Subcutaneous abdominal adipose tissue (tissue), 5 donors: Measurements from ENCODE around the gene P3H1.
"Not testable (repeated sequence)": the region's sequence is repeated elsewhere in the genome, so short reads cannot be mapped to it uniquely, and the experiment has no call there.

ENCODE experiments used
- H3K27ac ChIP-seq: one replicate; pipeline ENCODE4 v1.7.0; 2013; ENCODE audit warnings: low read depth, mild to moderate bottlenecking, inconsistent platforms, low read length, moderate library complexity
- H3K27me3 ChIP-seq, 5 donors: one replicate each; pipeline ENCODE4 v1.7.0; 2013; ENCODE audit warnings: low read length in 5 of 5, inconsistent platforms in 1 of 5; ENCODE audit not compliant: control insufficient read depth in 5 of 5, insufficient read depth in 4 of 5
- H3K36me3 ChIP-seq, 5 donors: one replicate each; pipeline ENCODE4 v1.7.0; 2013; ENCODE audit warnings: low read length in 5 of 5; ENCODE audit not compliant: control insufficient read depth in 5 of 5, insufficient read depth in 5 of 5
- H3K4me1 ChIP-seq, 5 donors: one replicate each; pipeline ENCODE4 v1.7.0; 2013; ENCODE audit warnings: low read length in 5 of 5, mild to moderate bottlenecking in 3 of 5, moderate library complexity in 1 of 5; ENCODE audit not compliant: control insufficient read depth in 5 of 5, insufficient read depth in 5 of 5
- H3K4me3 ChIP-seq, 5 donors: one replicate each; pipeline ENCODE4 v1.7.0; 2013; ENCODE audit warnings: low read length in 5 of 5, low read depth in 1 of 5
- H3K9ac ChIP-seq, 5 donors: one replicate each; pipeline ENCODE4 v1.7.0; 2013; ENCODE audit warnings: low read length in 5 of 5, mild to moderate bottlenecking in 4 of 5, moderate library complexity in 3 of 5
- H3K9me3 ChIP-seq, 5 donors: one replicate each; pipeline ENCODE4 v1.7.0; 2013; ENCODE audit warnings: low read length in 5 of 5; ENCODE audit not compliant: control insufficient read depth in 5 of 5
- donor health status: healthy.
- donor health status: healthy.
- donor health status: healthy.
- donor health status: healthy.
- donor health status: healthy.

The P3H1 gene

GRCh38 chr1:42758641-42759040, 8.2 kb downstream of the P3H1 start:
- Histone ChIP-seq H3K36me3 (peaks cover 12 to 66% (median 51%) of the 10 kb centered on the region in 5 donors), H3K9ac (no peak overlapping the region), H3K9me3 (no peaks in the 10 kb centered on the region), H3K4me1 (peaks cover 0 to 9% (median 2%) of the 10 kb centered on the region in 5 donors), H3K27me3 (no peaks in the 10 kb centered on the region), H3K4me3 (no peak overlapping the region), H3K27ac (no peak overlapping the region)

- no peak overlapping the region for H3K27ac ChIP-seq
- no peak overlapping the region for H3K4me3 ChIP-seq
- no peaks in the 10 kb centered on the region for H3K9me3 ChIP-seq
- peaks cover 0 to 9% (median 2%) of the 10 kb centered on the region in 5 donors for H3K4me1 ChIP-seq
- H3K9ac ChIP-seq = no peak overlapping the region
- peaks cover 17 to 73% (median 57%) of the 10 kb centered on the region in 5 donors for H3K36me3 ChIP-seq
- H3K27me3 ChIP-seq = no peaks in the 10 kb centered on the region
Measured at GRCh38 chr1:42757892-42758275, 8.9 kb downstream of the P3H1 start.

GRCh38 chr1:42756956-42757891, 9.6 kb downstream of the P3H1 start:
- Histone ChIP-seq H3K4me3 (no peak overlapping the region), H3K4me1 (peaks cover 0 to 4% (median under 1%) of the 10 kb centered on the region in 5 donors), H3K27ac (no peak overlapping the region), H3K9ac (no peak overlapping the region), H3K27me3 (no peaks in the 10 kb centered on the region), H3K36me3 (peaks cover 20 to 77% (median 64%) of the 10 kb centered on the region in 5 donors), H3K9me3 (no peaks in the 10 kb centered on the region)

GRCh38 chr1:42753070-42753469, 13.8 kb downstream of the P3H1 start:
- Histone ChIP-seq H3K36me3 (peaks cover 12 to 88% (median 79%) of the 10 kb centered on the region in 5 donors), H3K27ac (no peak overlapping the region), H3K27me3 (no peaks in the 10 kb centered on the region), H3K9ac (no peak overlapping the region), H3K9me3 (no peaks in the 10 kb centered on the region), H3K4me3 (no peak overlapping the region), H3K4me1 (peaks cover 5 to 16% (median 13%) of the 10 kb centered on the region in 5 donors)

- H3K4me1 ChIP-seq = peaks cover 5 to 16% (median 14%) of the 10 kb centered on the region in 5 donors
- peaks cover 8 to 88% (median 79%) of the 10 kb centered on the region in 5 donors for H3K36me3 ChIP-seq
- no peak overlapping the region for H3K4me3 ChIP-seq
- no peak overlapping the region for H3K9ac ChIP-seq
- no peak overlapping the region for H3K27ac ChIP-seq
- no peaks in the 10 kb centered on the region for H3K9me3 ChIP-seq
- H3K27me3 ChIP-seq = no peaks in the 10 kb centered on the region
Measured at GRCh38 chr1:42752284-42752683, 14.5 kb downstream of the P3H1 start.

- Histone ChIP-seq H3K4me1 (peaks cover 4 to 16% (median 12%) of the 10 kb centered on the region in 5 donors), H3K36me3 (peaks cover 8 to 88% (median 84%) of the 10 kb centered on the region in 5 donors)
- not testable (repeated sequence) for H3K27me3 ChIP-seq, H3K9ac ChIP-seq, H3K4me3 ChIP-seq, H3K27ac ChIP-seq, H3K9me3 ChIP-seq
Measured at GRCh38 chr1:42751511-42752070, 15.2 kb downstream of the P3H1 start.

- Histone ChIP-seq H3K9ac (no peak overlapping the region), H3K27ac (no peak overlapping the region), H3K36me3 (peaks cover 8 to 84% (median 79%) of the 10 kb centered on the region in 5 donors), H3K4me3 (no peak overlapping the region), H3K27me3 (no peaks in the 10 kb centered on the region), H3K9me3 (no peaks in the 10 kb centered on the region), H3K4me1 (peaks cover 4 to 16% (median 12%) of the 10 kb centered on the region in 5 donors)
Measured at GRCh38 chr1:42750041-42750440, 16.8 kb downstream of the P3H1 start.

- Histone ChIP-seq H3K27me3 (no peaks in the 10 kb centered on the region), H3K36me3 (peaks cover 8 to 71% (median 66%) of the 10 kb centered on the region in 5 donors), H3K9ac (no peak overlapping the region), H3K9me3 (no peaks in the 10 kb centered on the region), H3K27ac (no peak overlapping the region), H3K4me1 (peaks cover 4 to 16% (median 12%) of the 10 kb centered on the region in 5 donors), H3K4me3 (no peak overlapping the region)
Measured at GRCh38 chr1:42748461-42749410, 18.1 kb downstream of the P3H1 start.

- H3K4me1 ChIP-seq = peaks cover 4 to 16% (median 12%) of the 10 kb centered on the region in 5 donors
- no peak overlapping the region for H3K9ac ChIP-seq
- H3K27ac ChIP-seq = no peak overlapping the region
- H3K4me3 ChIP-seq = no peak overlapping the region
- H3K27me3 ChIP-seq = no peaks in the 10 kb centered on the region
- peaks cover 5 to 64% (median 60%) of the 10 kb centered on the region in 5 donors for H3K36me3 ChIP-seq
- H3K9me3 ChIP-seq = no peaks in the 10 kb centered on the region
Measured at GRCh38 chr1:42748021-42748420, 18.8 kb downstream of the P3H1 start.
